Measurements from ENCODE around the gene SECISBP2.

DNA sequence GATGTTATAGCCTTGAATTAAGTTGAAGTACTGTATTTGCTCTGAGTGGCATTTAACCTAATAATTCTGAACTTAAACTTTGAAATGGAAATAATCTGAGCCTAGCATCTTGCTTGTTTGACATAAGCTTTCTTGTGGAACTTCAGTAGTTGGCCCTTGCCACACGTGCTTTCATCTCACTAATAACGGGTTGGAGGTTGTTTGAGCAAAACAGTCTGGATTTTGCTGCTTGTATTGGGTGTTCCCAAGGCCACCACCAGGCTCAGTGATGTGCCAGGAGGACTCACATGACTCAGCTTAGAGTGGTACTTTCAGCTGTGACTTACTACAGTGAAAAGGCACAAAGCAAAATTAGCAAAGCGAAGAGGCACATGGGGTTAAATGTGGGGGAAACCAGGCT is 35.7 kb downstream of the SECISBP2 start:
- TF ChIP-seq CTCF (IDR thresholded peaks at IDR 0.05) (no peak), EZH2phosphoT487 (IDR thresholded peaks at IDR 0.05) (no peak), EZH2 (IDR thresholded peaks at IDR 0.05) (no peak)
